NT2/D1 (cell line): ENCODE results near the gene RGS1.

Experiments used
- DNase-seq: peaks from one replicate; pipeline ENCODE4 v3.0.0-alpha.2; 2011; ENCODE audit warnings: low read depth, low spot score
- H3K27me3 ChIP-seq: 2 replicates; pipeline ENCODE4 v1.6.0; 2011; ENCODE audit warnings: mild to moderate bottlenecking; ENCODE audit not compliant: insufficient read length, insufficient read depth
- H3K36me3 ChIP-seq: 2 replicates; pipeline ENCODE4 v1.6.1; 2011; ENCODE audit warnings: mild to moderate bottlenecking, low read length, mixed read lengths; ENCODE audit not compliant: insufficient read depth, insufficient read length
- H3K4me1 ChIP-seq: 2 replicates; pipeline ENCODE4 v1.5.1; 2011; ENCODE audit not compliant: insufficient read depth, insufficient read length
- H3K4me3 ChIP-seq: 2 replicates; pipeline ENCODE4 v1.5.1; 2011; ENCODE audit warnings: low read depth; ENCODE audit not compliant: insufficient read length
- H3K9ac ChIP-seq: 2 replicates; pipeline ENCODE4 v1.6.0; 2011; ENCODE audit warnings: low read depth; ENCODE audit not compliant: insufficient read length
- H3K9me3 ChIP-seq: 2 replicates; pipeline ENCODE4 v1.5.1; 2011; ENCODE audit warnings: mild to moderate bottlenecking, low read length; ENCODE audit not compliant: insufficient read depth
- SUZ12 ChIP-seq: IDR thresholded peaks from 2 replicates; pipeline ENCODE4 v1.6.1; 2011; ENCODE audit not compliant: insufficient read length, insufficient read depth; ENCODE audit errors: extremely low read depth
- YY1 ChIP-seq: IDR thresholded peaks from 2 replicates; pipeline ENCODE4 v1.6.1; 2011; ENCODE audit not compliant: insufficient read length, insufficient read depth
- ZNF274 ChIP-seq: IDR thresholded peaks from 2 replicates; pipeline ENCODE4 v1.6.1; 2011; ENCODE audit warnings: mild to moderate bottlenecking, low read depth, low read length

The RGS1 gene

GRCh38 chr1:192546596-192547190 lies 28.9 kb upstream of the RGS1 start:
- Histone ChIP-seq H3K9ac (no peak overlapping the region), H3K4me3 (no peak overlapping the region), H3K4me1 (no peaks in the 10 kb centered on the region), H3K9me3 (no peaks in the 10 kb centered on the region), H3K27me3 (no peaks in the 10 kb centered on the region), H3K36me3 (no peaks in the 10 kb centered on the region)
- no peak for DNase-seq
- no peak for TF ChIP-seq SUZ12
- no peak for TF ChIP-seq YY1
- TF ChIP-seq ZNF274 = no peak

GRCh38 chr1:192547501-192547900 lies 28.1 kb upstream of the RGS1 start:
- Histone ChIP-seq H3K4me3 (no peak overlapping the region), H3K27me3 (no peaks in the 10 kb centered on the region)

GRCh38 chr1:192549937-192550336 lies 25.6 kb upstream of the RGS1 start:
- DNase-seq = no peak
- Histone ChIP-seq H3K4me1 (no peaks in the 10 kb centered on the region), H3K9me3 (no peaks in the 10 kb centered on the region), H3K36me3 (no peaks in the 10 kb centered on the region), H3K9ac (no peak overlapping the region), H3K27me3 (no peaks in the 10 kb centered on the region), H3K4me3 (no peak overlapping the region)
- TF ChIP-seq SUZ12 (no peak), YY1 (no peak)

More at GRCh38 chr1:192547501-192547900, 28.1 kb upstream of the RGS1 start:
- Histone ChIP-seq H3K36me3 (no peaks in the 10 kb centered on the region), H3K9ac (no peak overlapping the region), H3K9me3 (no peaks in the 10 kb centered on the region), H3K4me1 (no peaks in the 10 kb centered on the region)
- TF ChIP-seq SUZ12 (no peak), ZNF274 (no peak), YY1 (no peak)
- no peak for DNase-seq

- Histone ChIP-seq H3K9ac (no peak overlapping the region), H3K27me3 (no peaks in the 10 kb centered on the region), H3K4me3 (no peak overlapping the region), H3K9me3 (no peaks in the 10 kb centered on the region), H3K4me1 (no peaks in the 10 kb centered on the region), H3K36me3 (no peaks in the 10 kb centered on the region)
- TF ChIP-seq YY1 (no peak), SUZ12 (no peak), ZNF274 (no peak)
- no peak for DNase-seq
These were observed 24.5 kb upstream of the RGS1 start for GRCh38 chr1:192550922-192551534.

- Histone ChIP-seq H3K9ac (no peak overlapping the region), H3K36me3 (no peaks in the 10 kb centered on the region), H3K27me3 (no peaks in the 10 kb centered on the region), H3K9me3 (no peaks in the 10 kb centered on the region), H3K4me3 (no peak overlapping the region), H3K4me1 (no peaks in the 10 kb centered on the region)
- TF ChIP-seq ZNF274 (no peak), SUZ12 (no peak), YY1 (no peak)
- no peak for DNase-seq
These were observed 22.8 kb upstream of the RGS1 start for GRCh38 chr1:192552760-192553191.

GRCh38 chr1:192553741-192554140 lies 21.8 kb upstream of the RGS1 start:
- TF ChIP-seq YY1 = no peak
- TF ChIP-seq SUZ12 = no peak
- TF ChIP-seq ZNF274 = no peak
- no peak for DNase-seq
- no peak overlapping the region for H3K9ac ChIP-seq
- no peaks in the 10 kb centered on the region for H3K9me3 ChIP-seq
- H3K4me1 ChIP-seq = no peaks in the 10 kb centered on the region
- H3K27me3 ChIP-seq = no peaks in the 10 kb centered on the region
- no peaks in the 10 kb centered on the region for H3K36me3 ChIP-seq
- H3K4me3 ChIP-seq = no peak overlapping the region

GRCh38 chr1:192554904-192555303 lies 20.7 kb upstream of the RGS1 start:
- H3K27me3 ChIP-seq = no peaks in the 10 kb centered on the region
- H3K4me3 ChIP-seq = no peak overlapping the region
- no peaks in the 10 kb centered on the region for H3K36me3 ChIP-seq
- TF ChIP-seq YY1 = no peak
- no peak for TF ChIP-seq ZNF274
- no peak for TF ChIP-seq SUZ12
- DNase-seq = no peak
- H3K9me3 ChIP-seq = no peaks in the 10 kb centered on the region
- no peak overlapping the region for H3K9ac ChIP-seq
- H3K4me1 ChIP-seq = no peaks in the 10 kb centered on the region
